Hepatocyte (in vitro differentiated cells): ENCODE results near the gene HINFP. TPM values are rescaled to one million over a fixed set of nuclear protein-coding genes. Genes with fewer than 3 reads are reported as not detected.

Source experiments
- DNase-seq: peaks from one replicate; pipeline ENCODE4 v3.0.0-alpha.2; 2016; ENCODE audit warnings: low spot score
- H2AFZ ChIP-seq: fragments of 200-600 bp; sonication (generic); 2 replicates; pipeline ENCODE4 v1.6.0; 2016; ENCODE audit warnings: antibody characterized with exemption, mild to moderate bottlenecking
- H3K27ac ChIP-seq: fragments of 200-600 bp; sonication (generic); 2 replicates; pipeline ENCODE4 v1.5.1; 2016; ENCODE audit warnings: mild to moderate bottlenecking
- H3K27me3 ChIP-seq: fragments of 200-600 bp; sonication (generic); 2 replicates; pipeline ENCODE4 v1.6.1; 2016
- H3K36me3 ChIP-seq: fragments of 200-600 bp; sonication (generic); replicated peaks from 2 replicates; pipeline ENCODE4 v1.5.1; 2016; ENCODE audit warnings: low read depth; ENCODE audit not compliant: insufficient read depth
- H3K4me1 ChIP-seq: fragments of 200-600 bp; sonication (generic); 2 replicates; pipeline ENCODE4 v1.5.1; 2016; ENCODE audit warnings: mild to moderate bottlenecking, moderate library complexity; ENCODE audit not compliant: insufficient read depth
- H3K4me2 ChIP-seq: fragments of 200-600 bp; sonication (generic); 2 replicates; pipeline ENCODE4 v1.6.0; 2016
- H3K4me3 ChIP-seq: fragments of 200-600 bp; sonication (generic); 2 replicates; pipeline ENCODE4 v1.5.1; 2016; ENCODE audit warnings: mild to moderate bottlenecking
- H3K79me2 ChIP-seq: fragments of 200-600 bp; sonication (generic); 2 replicates; pipeline ENCODE4 v1.6.0; 2017; ENCODE audit warnings: mild to moderate bottlenecking
- H3K9me2 ChIP-seq: fragments of 200-600 bp; sonication (generic); replicated peaks from 2 replicates; pipeline ENCODE4 v1.6.0; 2017; ENCODE audit warnings: mild to moderate bottlenecking; ENCODE audit not compliant: insufficient read depth
- H3K9me3 ChIP-seq: fragments of 200-600 bp; sonication (generic); 2 replicates; pipeline ENCODE4 v1.5.1; 2016; ENCODE audit warnings: low read depth, mild to moderate bottlenecking
- H4K20me1 ChIP-seq: fragments of 200-600 bp; sonication (generic); 2 replicates; pipeline ENCODE4 v1.6.0; 2016; ENCODE audit warnings: mild to moderate bottlenecking; ENCODE audit not compliant: insufficient read depth, poor library complexity, severe bottlenecking
- EZH2 ChIP-seq: fragments of 200-600 bp; sonication (generic); IDR thresholded peaks from 2 replicates; pipeline ENCODE4 v1.6.1; 2016; ENCODE audit warnings: antibody characterized with exemption, mild to moderate bottlenecking, borderline replicate concordance
- EZH2phosphoT487 ChIP-seq: fragments of 200-600 bp; sonication (generic); IDR thresholded peaks from one replicate; pipeline ENCODE4 v1.6.1; 2018; ENCODE audit warnings: antibody characterized with exemption, mild to moderate bottlenecking, low read depth, moderate library complexity; ENCODE audit not compliant: unreplicated experiment, severe bottlenecking
- WGBS: methylation state at CpG from one replicate; pipeline ENCODE4 v1.1.6; 2016; ENCODE audit warnings: low lambda C conversion rate; ENCODE audit errors: missing lambda C conversion rate; 5-methylcytosine and 5-hydroxymethylcytosine counted together
- polyA plus RNA-seq: library from polyadenylated mRNA; unstranded; fragments of >200 nt; fragmentation: Nextera tagmentation; extraction: Ambion mirVana; gene quantifications from 2 replicates; pipeline ENCODE4 v1.2.1, GENCODE V29; 2016
- total RNA-seq: library from RNA; depleted of rRNA; stranded (reverse); fragments of >200 nt; gene quantifications from 2 replicates; pipeline ENCODE4 v1.2.3, GENCODE V29; 2014
- TF ChIP-seq, protein P1 (sequence below): fragments of 200-600 bp; sonication (generic); IDR thresholded peaks from 2 replicates; pipeline ENCODE4 v1.5.1; 2016; ENCODE audit warnings: antibody characterized with exemption, mild to moderate bottlenecking; ENCODE audit not compliant: poor library complexity

Gene HINFP
- total and polyA plus RNA-seq, 2 experiments from 2014 or later, result 19.8 to 25.3 TPM

DNA sequence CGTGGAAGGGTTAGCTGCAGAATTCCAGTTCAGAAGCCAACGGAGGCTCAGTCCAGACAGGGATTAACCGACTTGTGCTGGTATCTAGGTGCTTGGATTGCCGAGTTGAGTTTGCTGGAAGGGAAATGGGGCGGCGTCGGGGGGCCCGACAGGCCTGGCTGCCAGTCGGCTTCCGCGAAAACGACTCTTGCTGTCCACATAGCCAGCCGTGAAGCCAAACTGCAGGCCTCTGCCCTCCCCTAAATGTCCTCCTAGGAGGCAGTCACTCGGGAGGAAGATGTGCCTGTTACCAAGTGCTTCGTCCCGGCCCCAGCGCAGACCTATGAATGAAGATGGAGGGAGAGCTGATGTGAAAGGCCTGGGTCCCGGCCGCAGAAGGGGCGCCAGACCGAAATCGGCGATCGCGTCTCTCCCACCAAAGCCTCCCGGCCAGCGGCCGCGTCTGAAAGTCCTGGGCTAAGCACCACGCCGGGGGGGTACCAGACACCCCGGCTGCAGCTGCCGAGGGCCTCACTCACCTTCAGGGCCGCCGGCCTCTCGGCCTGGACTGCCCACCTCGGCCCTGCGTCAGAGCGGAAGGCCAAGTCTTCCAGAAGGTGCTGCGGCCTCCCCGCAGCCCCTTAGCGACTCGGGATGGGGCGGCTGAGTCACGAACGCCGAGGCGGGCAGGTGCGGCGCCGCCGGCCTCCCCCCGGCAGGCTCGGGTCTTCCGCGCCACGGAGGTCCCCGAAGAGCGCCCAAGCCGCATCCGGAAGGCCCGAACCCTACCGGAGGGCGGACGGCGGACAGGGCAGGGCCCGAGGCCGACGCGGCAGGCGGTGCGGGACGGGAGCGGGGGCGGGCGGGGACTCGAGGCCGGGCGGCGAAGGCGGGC lies 27.2 kb upstream of the HINFP start:
- Histone ChIP-seq H3K27ac (peak overlapping the region; percentile 96), H3K79me2 (peaks cover 39% of the 10 kb centered on the region), H3K4me1 (peaks cover 17% of the 10 kb centered on the region), H3K4me3 (peak overlapping the region; percentile 31), H3K27me3 (no peaks in the 10 kb centered on the region), H3K36me3 (no peaks in the 10 kb centered on the region), H2AFZ (peak overlapping the region; percentile 73), H4K20me1 (peaks cover 6% of the 10 kb centered on the region), H3K9me3 (no peaks in the 10 kb centered on the region), H3K9me2 (no peaks in the 10 kb centered on the region), H3K4me2 (peak overlapping the region; percentile 84)
- TF ChIP-seq, protein P1, sequence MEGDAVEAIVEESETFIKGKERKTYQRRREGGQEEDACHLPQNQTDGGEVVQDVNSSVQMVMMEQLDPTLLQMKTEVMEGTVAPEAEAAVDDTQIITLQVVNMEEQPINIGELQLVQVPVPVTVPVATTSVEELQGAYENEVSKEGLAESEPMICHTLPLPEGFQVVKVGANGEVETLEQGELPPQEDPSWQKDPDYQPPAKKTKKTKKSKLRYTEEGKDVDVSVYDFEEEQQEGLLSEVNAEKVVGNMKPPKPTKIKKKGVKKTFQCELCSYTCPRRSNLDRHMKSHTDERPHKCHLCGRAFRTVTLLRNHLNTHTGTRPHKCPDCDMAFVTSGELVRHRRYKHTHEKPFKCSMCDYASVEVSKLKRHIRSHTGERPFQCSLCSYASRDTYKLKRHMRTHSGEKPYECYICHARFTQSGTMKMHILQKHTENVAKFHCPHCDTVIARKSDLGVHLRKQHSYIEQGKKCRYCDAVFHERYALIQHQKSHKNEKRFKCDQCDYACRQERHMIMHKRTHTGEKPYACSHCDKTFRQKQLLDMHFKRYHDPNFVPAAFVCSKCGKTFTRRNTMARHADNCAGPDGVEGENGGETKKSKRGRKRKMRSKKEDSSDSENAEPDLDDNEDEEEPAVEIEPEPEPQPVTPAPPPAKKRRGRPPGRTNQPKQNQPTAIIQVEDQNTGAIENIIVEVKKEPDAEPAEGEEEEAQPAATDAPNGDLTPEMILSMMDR, result no peak
- TF ChIP-seq EZH2 (no peak), EZH2phosphoT487 (no peak)
- 1% methylated on average over 61 of the region's 81 CpGs for WGBS
- peak; percentile 62 for DNase-seq

DNA sequence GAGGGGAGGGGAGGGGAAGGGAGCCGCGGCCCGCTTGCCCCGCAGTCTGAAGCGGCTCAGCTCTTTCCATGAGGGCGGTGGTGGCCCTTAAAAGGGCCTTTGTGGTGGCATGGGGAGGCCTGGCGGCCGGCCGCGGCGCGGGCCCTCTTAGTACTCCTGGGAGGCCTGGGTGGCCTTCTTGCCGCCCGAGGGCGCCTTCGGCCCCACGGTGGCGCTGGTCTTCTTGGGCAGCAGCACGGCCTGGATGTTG lies 26.6 kb upstream of the HINFP start:
- peak overlapping the region; percentile 84 for H3K4me2 ChIP-seq
- 0% methylated on average over 13 of the region's 19 CpGs for WGBS
- H4K20me1 ChIP-seq, result peaks cover 6% of the 10 kb centered on the region
- H3K27me3 ChIP-seq, result no peaks in the 10 kb centered on the region
- DNase-seq, result peak; percentile 93
- H3K27ac ChIP-seq, result peak overlapping the region; percentile 96
- no peak for TF ChIP-seq EZH2phosphoT487
- TF ChIP-seq, protein P1, result peak; percentile 68
- H2AFZ ChIP-seq, result peak overlapping the region; percentile 73
- H3K4me3 ChIP-seq, result peak overlapping the region; percentile 31
- no peaks in the 10 kb centered on the region for H3K36me3 ChIP-seq
- no peaks in the 10 kb centered on the region for H3K9me3 ChIP-seq
- peaks cover 40% of the 10 kb centered on the region for H3K79me2 ChIP-seq
- H3K9me2 ChIP-seq, result no peaks in the 10 kb centered on the region
- peaks cover 17% of the 10 kb centered on the region for H3K4me1 ChIP-seq

DNA sequence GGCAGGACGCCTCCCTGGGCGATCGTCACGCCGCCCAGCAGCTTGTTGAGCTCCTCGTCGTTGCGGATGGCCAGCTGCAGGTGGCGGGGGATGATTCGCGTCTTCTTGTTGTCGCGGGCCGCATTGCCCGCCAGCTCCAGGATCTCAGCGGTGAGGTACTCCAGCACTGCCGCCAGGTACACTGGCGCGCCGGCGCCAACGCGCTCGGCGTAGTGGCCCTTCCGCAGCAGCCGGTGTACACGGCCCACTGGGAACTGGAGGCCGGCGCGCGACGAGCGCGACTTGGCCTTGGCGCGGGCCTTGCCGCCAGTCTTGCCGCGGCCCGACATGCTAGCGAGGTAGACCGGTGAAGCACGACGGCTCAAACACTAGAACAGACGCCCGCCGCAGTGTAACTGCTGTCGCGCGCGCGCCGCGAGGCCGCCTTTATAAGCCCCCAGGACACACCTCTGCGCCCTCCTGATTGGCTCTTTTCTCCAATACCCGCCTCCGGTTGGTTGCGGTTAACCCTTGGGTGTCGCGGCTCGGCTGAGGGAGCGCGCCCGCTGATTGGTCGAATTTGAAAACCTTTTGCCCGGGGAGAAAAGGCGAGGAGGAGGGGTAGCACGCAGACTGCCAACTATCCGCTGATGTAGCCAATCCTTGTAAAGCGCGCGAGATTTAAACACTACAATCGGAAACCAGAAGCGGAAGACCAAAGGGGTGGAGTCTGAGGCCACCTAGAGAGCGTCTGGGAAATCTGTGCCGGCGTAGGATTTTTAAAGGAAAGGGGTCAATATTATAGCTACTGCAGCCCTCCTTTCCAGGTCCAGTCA lies 26.1 kb upstream of the HINFP start:
- Histone ChIP-seq H3K4me1 (peaks cover 17% of the 10 kb centered on the region), H2AFZ (peak overlapping the region; percentile 73), H3K27ac (peak overlapping the region; percentile 96), H4K20me1 (peaks cover 6% of the 10 kb centered on the region), H3K9me2 (no peaks in the 10 kb centered on the region), H3K27me3 (no peaks in the 10 kb centered on the region), H3K36me3 (no peaks in the 10 kb centered on the region), H3K4me3 (peak overlapping the region; percentile 31), H3K4me2 (peak overlapping the region; percentile 84), H3K79me2 (peaks cover 44% of the 10 kb centered on the region), H3K9me3 (no peaks in the 10 kb centered on the region)
- TF ChIP-seq EZH2 (no peak), EZH2phosphoT487 (no peak)
- TF ChIP-seq, protein P1, result peak; percentile 4
- DNase-seq, result peak; percentile 99
- WGBS, result 1% methylated on average over 79 of the region's 79 CpGs
